HG03135 (cell line): ENCODE measurements around the gene EBF3.

ENCODE experiments used
- ATAC-seq: cut with Tn5 transposase; IDR thresholded peaks from one replicate; pipeline ENCODE4 v1.9.1; 2021; ENCODE audit warnings: mild to moderate bottlenecking, moderate library complexity; ENCODE audit not compliant: unreplicated experiment

The EBF3 gene, protein sequence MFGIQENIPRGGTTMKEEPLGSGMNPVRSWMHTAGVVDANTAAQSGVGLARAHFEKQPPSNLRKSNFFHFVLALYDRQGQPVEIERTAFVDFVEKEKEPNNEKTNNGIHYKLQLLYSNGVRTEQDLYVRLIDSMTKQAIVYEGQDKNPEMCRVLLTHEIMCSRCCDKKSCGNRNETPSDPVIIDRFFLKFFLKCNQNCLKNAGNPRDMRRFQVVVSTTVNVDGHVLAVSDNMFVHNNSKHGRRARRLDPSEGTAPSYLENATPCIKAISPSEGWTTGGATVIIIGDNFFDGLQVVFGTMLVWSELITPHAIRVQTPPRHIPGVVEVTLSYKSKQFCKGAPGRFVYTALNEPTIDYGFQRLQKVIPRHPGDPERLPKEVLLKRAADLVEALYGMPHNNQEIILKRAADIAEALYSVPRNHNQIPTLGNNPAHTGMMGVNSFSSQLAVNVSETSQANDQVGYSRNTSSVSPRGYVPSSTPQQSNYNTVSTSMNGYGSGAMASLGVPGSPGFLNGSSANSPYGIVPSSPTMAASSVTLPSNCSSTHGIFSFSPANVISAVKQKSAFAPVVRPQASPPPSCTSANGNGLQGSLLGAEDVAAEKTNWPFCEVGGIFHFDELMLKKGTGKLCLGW

DNA sequence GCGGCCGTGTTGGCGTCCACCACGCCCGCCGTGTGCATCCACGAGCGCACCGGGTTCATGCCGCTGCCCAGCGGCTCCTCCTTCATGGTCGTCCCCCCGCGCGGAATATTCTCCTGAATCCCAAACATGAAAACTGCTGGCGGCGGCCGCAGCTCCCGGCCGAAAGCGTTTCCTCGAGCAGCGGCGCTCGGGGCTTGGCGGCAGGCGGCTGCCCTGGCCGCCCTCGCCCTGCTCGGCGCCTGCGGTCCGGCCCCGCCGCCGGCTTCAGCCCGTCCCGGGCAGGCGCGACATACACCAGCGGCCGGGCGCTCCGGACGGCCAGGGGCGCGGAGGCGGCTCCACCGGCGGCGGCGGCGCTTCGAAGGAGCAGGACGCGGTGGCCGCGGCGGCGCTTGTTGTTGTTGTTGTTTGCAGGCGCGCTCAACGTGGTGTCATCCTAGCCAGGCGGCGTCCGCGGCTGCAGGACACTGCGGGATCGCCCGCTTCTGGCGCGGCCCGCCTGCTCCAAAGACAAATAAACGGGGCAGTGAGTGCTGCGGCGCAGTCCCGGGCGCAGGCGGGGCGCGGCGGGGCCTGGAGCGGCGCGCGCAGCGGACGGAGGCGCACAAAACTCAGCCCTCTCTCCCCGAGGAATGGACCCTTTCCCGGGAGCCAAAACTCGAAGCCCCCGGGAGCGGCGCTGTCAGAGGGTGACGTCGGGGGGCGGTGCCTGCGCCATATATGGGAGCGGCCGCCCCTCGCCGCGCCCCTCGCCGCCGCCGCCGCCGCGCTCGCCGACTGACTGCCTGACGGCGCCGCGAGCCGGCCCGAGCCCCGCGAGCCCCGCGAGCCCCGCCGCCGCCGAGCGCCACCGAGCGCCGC lies at the start of gene EBF3:
Gene EBF3, minus strand, starts transcription at position 634 of the 861 bp plus-strand sequence. Its CDS starts 506 bp downstream, at position 128.
- ATAC-seq, result no peak

DNA sequence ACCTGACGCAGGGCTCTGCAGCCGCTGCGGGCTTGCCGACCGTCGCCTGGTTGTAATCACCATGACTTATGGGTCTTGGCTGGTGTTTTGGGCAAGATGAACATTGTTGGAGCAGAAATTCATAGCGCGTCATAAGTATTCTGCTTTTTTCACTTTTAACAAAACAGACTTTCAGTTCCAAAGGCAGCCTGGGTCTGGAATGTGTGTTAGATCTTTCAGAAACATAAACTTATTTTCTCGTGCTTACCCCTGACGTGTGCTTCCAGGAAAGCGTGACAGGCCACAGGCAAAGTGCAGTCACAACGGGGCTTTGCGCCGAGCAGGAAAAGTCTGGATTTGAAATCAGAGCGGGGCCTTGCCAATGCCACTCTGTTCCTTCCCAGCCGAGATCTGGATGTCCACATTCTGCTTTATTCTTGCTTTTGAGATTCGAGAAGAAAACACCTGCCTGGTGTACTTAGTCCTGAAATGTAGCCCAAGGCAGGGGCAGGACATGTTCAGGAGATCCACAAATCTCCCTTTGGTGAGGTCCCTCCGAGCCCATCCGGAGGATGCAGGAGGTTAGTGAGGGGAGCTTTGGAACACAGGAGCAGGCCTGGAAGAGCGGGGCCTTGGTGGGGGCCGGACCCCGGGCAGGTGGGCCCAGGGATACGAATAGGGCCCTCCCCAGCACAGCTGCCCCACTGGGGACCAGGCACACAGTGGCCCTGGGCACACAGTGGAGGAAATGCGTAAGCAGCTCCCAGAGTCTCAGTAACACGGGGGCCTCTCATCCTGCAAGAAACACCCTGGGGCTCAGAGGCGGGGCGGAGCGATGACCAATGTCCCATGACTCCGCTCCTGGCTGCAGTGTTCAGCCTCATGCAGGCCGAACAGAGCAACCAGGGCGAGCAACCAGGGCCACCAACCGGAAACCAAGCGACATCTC lies 49.5 kb upstream of the EBF3 start:
- no peak for ATAC-seq

DNA sequence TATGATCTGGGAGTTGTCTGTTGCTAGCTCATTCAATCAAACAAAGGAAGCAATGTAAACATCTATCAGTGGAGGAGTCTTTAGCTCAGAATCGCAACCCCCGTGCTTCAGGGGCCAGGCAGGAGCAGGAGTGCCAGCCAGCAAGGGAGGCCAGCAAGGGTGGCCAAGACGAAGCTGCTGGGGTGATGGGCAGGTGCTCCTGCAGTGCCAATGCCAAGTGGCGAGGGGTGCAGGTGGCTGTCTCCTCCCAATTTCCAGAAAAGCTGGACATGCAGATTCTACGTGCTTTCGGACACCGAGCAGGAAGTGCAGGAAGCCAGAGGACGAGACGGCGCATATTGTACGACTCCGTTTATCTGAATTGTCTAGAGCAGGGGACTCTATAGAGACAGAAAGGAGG lies 48.1 kb upstream of the EBF3 start:
- no peak for ATAC-seq

DNA sequence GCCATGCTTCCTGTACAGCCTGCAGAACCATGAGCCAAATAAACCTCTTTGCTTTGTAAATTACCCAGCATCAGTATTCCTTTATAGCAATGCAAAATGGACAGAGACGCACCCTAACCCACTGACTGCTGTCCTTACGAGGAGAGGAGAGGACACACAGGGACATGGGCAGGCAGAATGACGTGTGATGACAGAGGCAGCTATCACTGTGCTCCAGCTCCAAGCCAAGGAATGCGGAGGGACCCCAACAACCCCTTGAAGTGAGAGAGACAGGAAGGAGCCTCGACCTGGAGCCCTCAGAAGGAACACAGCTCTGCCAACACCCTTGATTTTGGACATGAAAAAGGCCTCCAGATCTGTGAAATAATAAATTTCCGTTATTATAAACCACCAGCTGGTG lies 46.6 kb upstream of the EBF3 start:
- no peak for ATAC-seq

DNA sequence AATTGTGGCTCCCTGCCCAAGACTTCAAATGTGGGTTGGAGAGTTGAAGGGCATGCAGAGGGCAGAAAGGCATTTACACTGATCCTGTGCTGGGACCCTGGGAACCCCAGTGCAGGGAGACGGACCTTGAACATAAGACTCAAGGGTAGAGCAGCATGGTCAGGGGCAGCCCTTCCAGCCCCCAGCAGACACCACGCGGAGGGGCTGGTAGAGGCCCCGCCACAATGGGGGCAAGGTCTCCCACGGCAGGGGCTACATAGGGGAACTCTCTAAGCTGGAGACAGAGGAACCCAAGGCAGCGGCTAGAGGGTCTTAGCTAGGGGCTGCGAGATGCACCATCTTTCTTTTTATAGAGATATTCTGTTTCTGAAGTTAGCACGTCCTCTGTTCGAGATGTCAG lies 45.2 kb upstream of the EBF3 start:
- ATAC-seq, result no peak

DNA sequence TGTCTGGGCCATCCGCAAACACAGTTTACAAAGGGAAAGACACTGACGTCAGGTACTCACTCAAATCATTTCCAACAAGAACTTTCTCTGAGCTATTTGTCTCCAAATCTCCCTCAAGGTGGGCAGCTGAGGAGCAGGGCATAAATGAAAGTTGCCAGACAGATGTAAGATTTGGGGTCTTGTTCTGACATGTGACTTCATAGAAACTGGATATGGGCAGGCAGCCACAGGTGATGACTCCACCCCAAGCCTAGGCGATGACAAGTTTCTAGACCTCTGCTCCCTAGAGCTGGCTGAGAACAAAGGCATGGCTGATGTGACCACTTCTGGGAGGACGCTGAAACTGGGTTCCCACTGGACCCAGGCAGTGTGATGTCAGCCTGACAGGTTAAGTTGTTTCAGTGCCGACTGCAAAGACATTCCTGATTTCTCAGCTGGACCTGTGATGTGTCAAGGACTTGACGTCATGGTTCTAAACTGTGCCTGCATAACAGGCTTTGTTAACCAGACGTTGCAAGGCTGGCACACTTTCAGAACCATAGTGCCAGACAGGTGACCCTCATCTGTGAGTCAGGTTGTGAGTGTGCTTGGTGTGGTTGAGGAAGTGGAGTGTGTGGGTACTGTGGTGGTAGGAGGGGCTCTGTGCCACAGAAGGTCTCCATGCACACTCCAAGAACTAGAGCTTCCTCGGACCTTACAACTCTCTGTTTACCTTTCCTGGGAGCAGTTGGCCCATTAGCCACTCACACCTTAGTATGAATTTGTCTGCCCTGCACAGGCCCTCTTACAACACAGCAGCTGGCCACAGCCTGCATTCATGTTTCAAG lies 39.9 kb upstream of the EBF3 start:
- ATAC-seq, result no peak

DNA sequence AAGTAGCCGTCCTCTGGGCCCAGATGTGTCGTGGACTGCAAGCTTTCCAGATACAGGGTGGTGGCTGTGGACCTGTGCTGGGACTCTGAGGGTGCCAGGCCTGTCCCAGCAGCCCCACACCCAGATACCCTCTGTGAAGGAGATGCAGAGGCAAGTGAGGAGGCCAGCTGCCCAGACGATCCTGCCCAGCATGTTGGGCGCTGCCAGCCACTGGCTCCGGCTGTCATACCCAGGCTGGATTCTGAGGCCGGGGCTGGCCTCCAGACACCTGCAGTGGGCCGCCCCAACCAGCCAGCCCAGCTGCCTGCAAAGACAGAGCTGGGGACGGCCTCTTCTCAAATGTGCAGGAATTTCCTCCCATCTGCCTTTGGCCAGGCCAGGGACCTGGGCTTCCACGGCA lies 39.1 kb upstream of the EBF3 start:
- no peak for ATAC-seq

DNA sequence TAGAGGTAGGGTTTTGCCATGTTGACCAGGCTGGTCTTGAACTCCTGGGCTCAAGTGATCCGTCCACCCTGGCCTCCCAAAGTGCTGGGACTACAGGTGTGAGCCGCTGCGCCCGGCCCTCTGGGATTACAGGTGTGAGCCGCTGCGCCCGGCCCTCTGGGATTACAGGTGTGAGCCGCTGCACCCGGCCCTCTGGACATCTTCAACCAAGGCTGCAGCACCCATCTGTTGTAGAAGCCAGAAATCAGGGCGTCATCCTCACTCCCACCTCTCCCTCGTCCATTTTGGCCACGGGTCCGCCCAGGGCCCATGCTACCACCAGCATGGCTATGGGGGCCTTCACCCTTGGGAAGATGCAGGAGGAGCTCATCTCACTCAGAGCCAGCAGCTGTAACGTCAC lies 38.5 kb upstream of the EBF3 start:
- no peak for ATAC-seq

DNA sequence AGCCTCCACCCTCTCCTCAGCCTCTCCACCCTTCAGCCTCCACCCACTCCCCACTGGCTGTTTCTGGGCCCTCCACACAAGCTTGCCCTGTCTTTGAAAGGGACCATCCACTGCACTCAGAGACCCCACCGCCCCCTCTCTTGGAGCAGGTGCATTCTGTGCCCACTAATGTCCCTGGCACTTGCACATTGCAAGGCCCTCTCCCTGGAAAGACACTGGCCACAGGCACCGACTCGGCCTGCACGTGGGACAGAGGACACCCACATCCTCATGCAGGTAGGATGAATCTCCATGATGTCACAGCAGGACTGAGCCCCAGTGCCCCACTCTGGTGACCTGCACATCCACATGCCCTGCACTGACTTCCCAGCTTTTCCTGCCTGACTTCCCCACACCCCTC lies 36.8 kb upstream of the EBF3 start:
- no peak for ATAC-seq

DNA sequence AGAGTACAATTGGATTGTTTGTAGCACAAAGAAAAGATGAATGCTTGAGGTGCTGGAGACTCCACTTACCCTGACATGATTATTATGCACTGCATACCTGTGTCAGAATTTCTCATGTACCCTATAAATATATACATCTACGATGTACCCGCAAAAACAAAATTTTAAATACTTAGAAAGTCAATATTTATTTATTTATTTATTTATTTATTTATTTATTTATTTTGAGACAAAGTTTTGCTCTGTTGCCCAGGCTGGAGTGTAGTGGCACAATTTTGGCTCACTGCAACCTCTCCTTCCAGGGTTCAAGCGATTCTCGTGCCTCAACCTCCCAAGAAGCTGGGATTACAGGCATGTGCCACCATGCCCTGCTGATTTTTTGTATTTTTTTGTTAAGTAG lies 35.1 kb upstream of the EBF3 start:
- ATAC-seq, result no peak

DNA sequence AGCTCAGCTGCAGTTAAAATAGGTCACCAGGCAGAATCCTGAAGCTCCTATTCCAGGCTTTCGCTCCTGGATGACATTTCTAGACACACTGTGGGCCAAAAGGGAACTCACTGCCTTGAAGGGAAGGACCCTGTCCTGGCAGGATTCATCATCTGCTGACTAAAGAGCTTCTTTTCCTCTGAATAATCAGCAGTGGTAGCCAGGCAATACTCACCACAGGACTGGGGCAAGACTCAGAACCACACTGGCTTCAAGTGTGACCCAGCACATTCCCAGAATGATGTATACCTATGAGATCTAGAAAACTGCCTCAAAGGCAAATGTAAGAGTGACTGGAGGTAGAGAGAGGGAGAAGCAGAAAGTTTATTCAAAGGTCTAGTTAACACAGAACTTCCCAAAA lies 29.5 kb upstream of the EBF3 start:
- no peak for ATAC-seq

DNA sequence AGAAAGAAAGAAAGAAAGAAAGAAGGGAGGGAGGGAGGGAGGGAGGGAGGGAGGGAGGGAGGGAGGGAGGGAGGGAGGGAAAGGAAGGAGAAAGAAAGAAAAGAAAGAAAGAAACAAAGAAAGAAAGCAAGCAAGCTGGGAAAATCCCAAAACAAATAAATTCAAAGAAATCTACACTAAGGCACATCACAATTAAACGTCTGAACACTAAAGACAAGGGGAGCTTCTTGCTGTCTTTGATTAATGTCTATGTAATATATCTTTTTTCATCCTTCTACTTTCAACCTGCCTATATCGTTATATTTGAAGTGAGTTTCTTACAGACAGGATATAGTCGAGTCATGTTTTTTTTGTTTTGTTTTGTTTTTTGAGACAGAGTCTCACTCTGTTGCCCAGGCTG lies 28.3 kb upstream of the EBF3 start:
- ATAC-seq, result no peak

DNA sequence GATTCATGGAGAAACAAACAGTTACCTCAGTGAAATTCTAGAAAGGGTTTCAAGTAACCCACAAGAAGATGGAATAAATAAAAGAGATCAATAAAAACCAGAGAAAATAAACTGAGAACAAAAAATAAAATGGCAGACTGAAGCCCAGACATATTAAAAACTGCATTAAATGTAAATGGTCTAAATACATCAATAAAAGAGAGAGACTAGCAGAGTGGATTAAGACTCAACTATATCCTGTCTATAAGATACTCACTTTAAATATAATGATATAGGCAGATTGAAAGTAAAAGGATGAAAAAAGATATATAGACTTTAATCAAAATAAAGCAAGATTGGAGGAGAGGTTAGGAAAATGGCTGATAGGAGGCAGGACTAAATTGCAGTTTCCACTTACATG lies 18.8 kb upstream of the EBF3 start:
- no peak for ATAC-seq

DNA sequence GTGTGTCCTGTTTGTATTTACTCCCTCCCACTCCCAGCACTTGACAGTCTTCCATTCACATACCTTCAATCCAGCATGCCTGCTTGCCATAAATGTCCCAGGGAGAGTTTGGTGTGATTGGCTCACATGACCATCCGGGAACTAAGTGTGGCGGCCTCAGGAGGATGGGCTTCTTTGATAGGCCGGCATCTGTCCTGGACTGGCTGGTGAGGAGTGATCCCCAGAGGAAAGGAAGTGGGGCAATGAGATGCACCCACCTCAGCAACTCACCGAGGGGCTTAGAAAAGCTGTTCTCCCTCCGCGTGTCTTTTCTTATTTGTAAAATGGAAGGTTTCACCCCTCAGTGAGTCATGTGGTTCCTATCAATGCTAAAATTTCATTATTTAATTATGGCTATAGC lies 14.9 kb upstream of the EBF3 start:
- no peak for ATAC-seq

DNA sequence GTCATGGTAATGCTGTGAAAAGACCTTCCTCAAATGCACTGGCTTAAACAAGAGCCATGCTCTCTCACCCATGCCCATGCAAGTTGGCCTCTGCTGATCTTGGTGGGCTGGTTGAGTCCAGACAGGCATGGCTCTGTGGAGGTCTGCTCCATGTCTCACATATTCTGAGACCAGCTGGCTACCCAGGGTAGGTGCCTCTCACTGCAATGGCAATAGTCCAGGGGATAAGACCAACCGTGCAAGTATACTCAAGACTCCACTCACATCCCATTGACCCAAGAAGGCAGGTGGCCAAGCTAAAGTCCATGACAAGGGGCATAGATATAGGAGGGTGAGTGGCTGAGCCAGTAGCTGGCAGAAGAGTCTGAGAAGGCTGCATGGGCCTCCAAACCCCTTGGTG lies 14.2 kb upstream of the EBF3 start:
- no peak for ATAC-seq

DNA sequence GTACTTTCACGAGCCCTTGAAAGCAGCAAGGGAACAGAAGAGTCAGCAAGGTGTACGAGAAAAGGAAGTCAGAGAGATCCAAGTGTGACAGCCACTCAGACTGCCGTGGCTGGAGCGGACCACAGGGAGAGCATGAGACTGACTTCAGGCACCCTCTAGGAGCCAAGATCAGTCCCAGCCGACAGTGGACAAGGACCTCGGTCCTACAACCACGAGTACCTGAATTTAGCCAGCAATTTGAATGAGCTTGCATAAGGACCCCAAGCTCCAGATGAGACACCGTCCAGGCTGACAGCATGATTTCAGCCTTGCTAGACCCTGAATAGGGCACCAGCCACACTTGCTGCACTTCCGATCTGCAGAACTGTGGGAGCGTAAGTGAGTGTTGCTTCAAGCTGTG lies 13.7 kb upstream of the EBF3 start:
- ATAC-seq, result no peak

DNA sequence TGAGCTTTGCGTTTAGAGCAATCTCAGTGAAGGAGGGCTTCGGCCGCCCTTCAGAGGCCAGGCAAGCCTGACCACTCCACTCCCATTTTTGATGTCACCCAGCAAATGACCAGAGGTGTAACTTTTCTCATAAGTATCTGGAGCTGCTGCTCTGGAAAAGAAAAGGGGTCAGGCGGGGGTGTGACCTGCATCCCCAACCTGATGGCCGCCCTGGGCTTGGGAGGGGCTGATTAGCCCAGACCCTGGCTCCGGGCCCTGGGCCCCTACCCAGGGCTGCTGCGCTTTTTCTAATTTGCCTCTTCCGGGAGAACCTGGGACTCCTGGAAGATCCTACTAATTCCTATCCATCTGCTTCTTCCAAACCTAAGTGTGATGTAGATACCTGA lies 9.6 kb upstream of the EBF3 start:
- no peak for ATAC-seq

DNA sequence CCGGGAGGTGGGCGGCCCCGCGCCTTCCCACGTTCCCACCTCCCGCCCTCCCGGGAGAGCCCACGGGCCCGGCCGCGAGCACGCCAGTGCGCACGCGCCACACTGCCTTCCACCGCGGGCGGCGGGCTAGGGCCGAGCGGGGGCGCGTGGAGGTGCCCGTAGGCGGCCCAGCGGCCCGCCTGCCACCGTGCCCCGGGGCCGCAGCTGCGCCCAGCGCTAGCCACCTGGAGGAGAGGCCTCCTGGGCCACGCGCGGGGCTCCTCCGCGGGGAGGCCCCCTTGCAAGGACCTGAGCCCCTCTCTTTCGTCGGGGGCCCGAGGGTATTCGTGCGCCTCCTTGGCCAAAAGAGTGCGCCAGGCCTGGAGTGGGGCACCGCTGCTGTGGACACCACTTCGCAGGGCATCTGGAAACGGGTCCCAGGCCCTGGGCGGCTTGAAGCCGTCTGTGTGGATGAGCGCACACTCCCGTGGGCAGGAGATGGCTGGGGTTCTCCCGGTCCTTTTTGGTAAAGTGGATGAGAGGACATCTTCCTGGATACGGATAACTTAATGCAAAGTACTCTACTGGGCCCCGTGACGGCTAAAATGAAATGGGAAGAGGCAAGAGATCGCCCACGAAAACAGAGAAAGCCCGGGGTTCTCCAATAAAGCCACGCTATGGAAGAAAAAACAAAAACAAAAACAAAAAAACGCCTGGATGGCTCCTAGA lies 9.0 kb upstream of the EBF3 start:
- ATAC-seq, result no peak
